ENCODE measurements around the gene MS4A13.
"Not testable (repeated sequence)": the region's sequence is repeated elsewhere in the genome, so short reads cannot be mapped to it uniquely, and the experiment has no call there.

Gene MS4A13

GRCh38 chr11:60530454-60531100 lies 15.4 kb downstream of the MS4A13 start:
- DNase-seq (ENCODE audit: low spot score) (no peak), FAIRE-seq (no peak)

- FAIRE-seq; DNase-seq (ENCODE audit: low spot score): not testable (repeated sequence)
Measured at GRCh38 chr11:60532383-60532782, 17.2 kb downstream of the MS4A13 start.

- FAIRE-seq; DNase-seq (ENCODE audit: low spot score): not testable (repeated sequence)
Measured at GRCh38 chr11:60538627-60539026, 23.4 kb downstream of the MS4A13 start.

GRCh38 chr11:60544077-60544476 lies 28.9 kb downstream of the MS4A13 start:
- FAIRE-seq, result no peak
- DNase-seq (ENCODE audit: low spot score), result no peak

GRCh38 chr11:60561254-60561653 lies 46.1 kb downstream of the MS4A13 start:
- FAIRE-seq, result no peak

GRCh38 chr11:60563553-60564235 lies 48.5 kb downstream of the MS4A13 start:
- FAIRE-seq, result no peak

More at GRCh38 chr11:60561254-60561653, 46.1 kb downstream of the MS4A13 start:
- DNase-seq (ENCODE audit: low spot score), result no peak

GRCh38 chr11:60566776-60567175 lies 51.6 kb downstream of the MS4A13 start:
- FAIRE-seq (no peak), DNase-seq (ENCODE audit: low spot score) (no peak)

More at GRCh38 chr11:60563553-60564235, 48.5 kb downstream of the MS4A13 start:
- DNase-seq (ENCODE audit: low spot score), result peak; percentile 28

- no peak for DNase-seq (ENCODE audit: low spot score)
- FAIRE-seq, result no peak
Measured at GRCh38 chr11:60570970-60571369, 55.8 kb downstream of the MS4A13 start.

GRCh38 chr11:60589611-60590010 lies 74.4 kb downstream of the MS4A13 start:
- DNase-seq (ENCODE audit: low spot score) (peak; percentile 3), FAIRE-seq (no peak)

Data from urothelium cell line (cell line).